PC-9 (cell line): ENCODE measurements around the gene GPX3.

Experiments used
- EZH2 ChIP-seq: fragments of 200-600 bp; sonication (generic); IDR thresholded peaks from 2 replicates; pipeline ENCODE4 v1.8.0; 2017; ENCODE audit warnings: antibody characterized with exemption, low read depth
- TF ChIP-seq, protein P1 (sequence below): fragments of 200-600 bp; sonication (generic); conservative IDR thresholded peaks from 2 replicates; pipeline ENCODE4 v1.6.1; 2017; ENCODE audit warnings: mixed run types, antibody characterized with exemption, mild to moderate bottlenecking, moderate library complexity

DNA sequence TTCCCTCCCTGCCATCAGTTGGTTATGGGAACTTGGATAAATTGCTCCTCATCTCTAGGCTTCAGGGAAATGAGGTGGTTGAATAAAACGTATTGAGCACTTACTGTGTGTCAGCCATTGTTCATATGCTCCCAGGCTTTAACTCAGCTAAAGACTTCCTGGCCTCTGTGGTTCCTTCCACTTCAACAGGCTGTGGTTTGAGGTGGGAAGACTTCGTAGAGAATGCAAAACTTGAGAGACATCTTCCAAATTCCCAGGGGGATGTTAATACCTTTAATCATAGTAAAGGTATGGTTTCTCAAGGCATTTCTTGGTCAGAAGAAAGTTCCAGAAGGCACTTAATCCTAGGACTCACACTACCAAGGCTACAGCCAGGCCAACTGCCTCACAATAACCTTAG, 1.5 kb upstream of the GPX3 start:
- TF ChIP-seq, protein P1, sequence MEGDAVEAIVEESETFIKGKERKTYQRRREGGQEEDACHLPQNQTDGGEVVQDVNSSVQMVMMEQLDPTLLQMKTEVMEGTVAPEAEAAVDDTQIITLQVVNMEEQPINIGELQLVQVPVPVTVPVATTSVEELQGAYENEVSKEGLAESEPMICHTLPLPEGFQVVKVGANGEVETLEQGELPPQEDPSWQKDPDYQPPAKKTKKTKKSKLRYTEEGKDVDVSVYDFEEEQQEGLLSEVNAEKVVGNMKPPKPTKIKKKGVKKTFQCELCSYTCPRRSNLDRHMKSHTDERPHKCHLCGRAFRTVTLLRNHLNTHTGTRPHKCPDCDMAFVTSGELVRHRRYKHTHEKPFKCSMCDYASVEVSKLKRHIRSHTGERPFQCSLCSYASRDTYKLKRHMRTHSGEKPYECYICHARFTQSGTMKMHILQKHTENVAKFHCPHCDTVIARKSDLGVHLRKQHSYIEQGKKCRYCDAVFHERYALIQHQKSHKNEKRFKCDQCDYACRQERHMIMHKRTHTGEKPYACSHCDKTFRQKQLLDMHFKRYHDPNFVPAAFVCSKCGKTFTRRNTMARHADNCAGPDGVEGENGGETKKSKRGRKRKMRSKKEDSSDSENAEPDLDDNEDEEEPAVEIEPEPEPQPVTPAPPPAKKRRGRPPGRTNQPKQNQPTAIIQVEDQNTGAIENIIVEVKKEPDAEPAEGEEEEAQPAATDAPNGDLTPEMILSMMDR: no peak
- no peak for TF ChIP-seq EZH2
